Left lung (tissue), 10 donors: Measurements from ENCODE around the gene ACSBG1. TPM values are rescaled to one million over a fixed set of nuclear protein-coding genes. Genes with fewer than 3 reads are reported as not detected.
A peak's percentile ranks its signal among the peaks of the same experiment; 100 is the strongest.

Experiments used
- ATAC-seq: fragments of 200-7000 bp; cut with Tn5 transposase; one replicate; pipeline ENCODE4 v1.9.1; 2020; ENCODE audit warnings: moderate library complexity
- DNase-seq, 4 donors: peaks; one replicate each; pipeline ENCODE4 v3.0.0-alpha.2; 2013 to 2020
- H3K27ac ChIP-seq, 2 donors: fragments of 200-600 bp; sonication (generic) in 1 of 2; one replicate each; pipeline versions ENCODE4 v1.5.0 to v1.8.0; 2020 to 2021
- H3K27me3 ChIP-seq, 2 donors: fragments of 200-600 bp; sonication (generic) in 1 of 2; one replicate each; pipeline versions ENCODE4 v1.5.0 to v1.8.0; 2020 to 2021
- H3K36me3 ChIP-seq, 2 donors: fragments of 200-600 bp; sonication (generic) in 1 of 2; one replicate each; pipeline versions ENCODE4 v1.5.0 to v1.8.0; 2020 to 2021
- H3K4me1 ChIP-seq, 2 donors: fragments of 200-600 bp; one replicate each; pipeline ENCODE4 v1.8.0; 2021
- H3K4me3 ChIP-seq, 2 donors: fragments of 200-600 bp; sonication (generic) in 1 of 2; one replicate each; pipeline versions ENCODE4 v1.5.0 to v1.8.0; 2020 to 2021; ENCODE audit warnings: mild to moderate bottlenecking in 1 of 2
- H3K9me3 ChIP-seq, 2 donors: fragments of 200-600 bp; sonication (generic) in 1 of 2; one replicate each; pipeline versions ENCODE4 v1.5.0 to v1.8.0; 2020 to 2021
- intact Hi-C, 2 donors: fragments of 100-400 bp; cut with DNase I; formaldehyde crosslinking; loops; one replicate each; pipeline versions ENCODE4 v1.11.2 to v1.14.2; 2022
- polyA plus RNA-seq, 6 donors: library from polyadenylated mRNA; unstranded; fragments of 120-200 nt; gene quantifications; one replicate each; pipeline ENCODE4 v1.2.1, GENCODE V29; 2013; ENCODE audit not compliant: insufficient read length in 6 of 6
- total RNA-seq, 2 donors: library from RNA; stranded (reverse); fragmentation: NEBNext Ultra II Directional; extraction: Animal tissue kit (Norgen Biotek cat#: 25700); gene quantifications; one replicate each; pipeline ENCODE4 v1.2.1, GENCODE V29; 2021
- TF ChIP-seq, protein P1 (sequence below), 2 donors: fragments of 200-600 bp; sonication (generic) in 1 of 2; IDR thresholded peaks; one replicate each; pipeline versions ENCODE4 v1.5.0 to v1.8.0; 2021; ENCODE audit warnings: antibody characterized with exemption in 2 of 2
- donor health status: DM: no; HTN: yes; CAD: no.
- donor health status: DM: no; HTN: no; CAD: no.

ACSBG1 gene
- total and polyA plus RNA-seq, 8 donors = 0.42 to 1.9 (median 0.79) TPM; not detected in 1

DNA sequence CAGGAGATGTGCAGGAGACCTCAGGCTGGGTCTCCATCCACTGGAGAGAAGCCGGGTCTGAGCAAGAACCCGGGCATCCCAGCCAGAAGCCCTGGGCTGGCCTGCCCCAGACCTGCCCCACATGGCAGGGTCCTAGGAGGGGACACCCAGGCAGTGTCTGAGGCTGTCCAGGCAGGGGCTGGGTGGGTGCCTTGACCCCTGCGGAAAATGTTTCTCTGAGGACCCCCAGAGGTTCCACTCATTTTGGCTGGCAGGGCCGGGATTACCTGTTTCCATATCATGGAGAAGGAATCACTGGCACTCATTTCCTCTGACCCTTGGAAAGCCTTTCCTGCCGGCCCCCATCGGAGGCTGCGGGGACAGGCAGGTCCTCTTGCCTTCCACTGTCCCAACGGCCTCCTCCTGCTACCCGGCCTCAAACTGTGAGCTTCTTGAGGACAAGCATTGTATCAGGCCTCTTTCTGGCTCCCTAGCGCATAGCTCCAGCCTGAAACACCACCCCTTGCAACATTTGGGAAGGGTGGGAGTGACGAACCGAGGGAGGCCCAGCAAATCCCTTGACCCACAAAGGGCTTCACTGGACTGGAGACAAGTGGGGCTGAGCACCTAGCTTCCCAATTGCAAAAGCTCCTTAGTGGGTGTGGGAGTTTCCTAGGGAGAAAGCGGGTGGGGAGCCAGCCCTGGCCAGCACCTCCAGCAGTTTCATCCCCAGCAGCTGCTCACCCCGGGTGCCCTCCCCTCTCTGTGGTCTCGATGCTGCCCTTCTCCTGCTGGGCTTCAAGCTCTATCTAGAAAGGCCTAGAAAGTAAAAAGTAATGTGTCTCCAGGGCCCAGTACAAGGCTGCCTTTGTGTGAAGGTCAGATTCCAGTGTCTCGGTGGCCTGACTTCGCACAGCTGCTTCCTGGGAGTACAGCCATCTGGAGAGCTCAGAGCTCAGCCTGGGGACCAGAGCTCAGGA lies 29.7 kb downstream of the ACSBG1 start:
- no peaks in the 10 kb centered on the region for H3K27me3 ChIP-seq
- TF ChIP-seq, protein P1, sequence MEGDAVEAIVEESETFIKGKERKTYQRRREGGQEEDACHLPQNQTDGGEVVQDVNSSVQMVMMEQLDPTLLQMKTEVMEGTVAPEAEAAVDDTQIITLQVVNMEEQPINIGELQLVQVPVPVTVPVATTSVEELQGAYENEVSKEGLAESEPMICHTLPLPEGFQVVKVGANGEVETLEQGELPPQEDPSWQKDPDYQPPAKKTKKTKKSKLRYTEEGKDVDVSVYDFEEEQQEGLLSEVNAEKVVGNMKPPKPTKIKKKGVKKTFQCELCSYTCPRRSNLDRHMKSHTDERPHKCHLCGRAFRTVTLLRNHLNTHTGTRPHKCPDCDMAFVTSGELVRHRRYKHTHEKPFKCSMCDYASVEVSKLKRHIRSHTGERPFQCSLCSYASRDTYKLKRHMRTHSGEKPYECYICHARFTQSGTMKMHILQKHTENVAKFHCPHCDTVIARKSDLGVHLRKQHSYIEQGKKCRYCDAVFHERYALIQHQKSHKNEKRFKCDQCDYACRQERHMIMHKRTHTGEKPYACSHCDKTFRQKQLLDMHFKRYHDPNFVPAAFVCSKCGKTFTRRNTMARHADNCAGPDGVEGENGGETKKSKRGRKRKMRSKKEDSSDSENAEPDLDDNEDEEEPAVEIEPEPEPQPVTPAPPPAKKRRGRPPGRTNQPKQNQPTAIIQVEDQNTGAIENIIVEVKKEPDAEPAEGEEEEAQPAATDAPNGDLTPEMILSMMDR (IDR thresholded peaks at IDR 0.05) = no peak
- no peaks in the 10 kb centered on the region for H3K9me3 ChIP-seq
- H3K36me3 ChIP-seq = no peaks in the 10 kb centered on the region
- DNase-seq (peak in 1 of 4 donors; percentile 34), ATAC-seq (peak; percentile 11)
- H3K4me3 ChIP-seq = no peak overlapping the region
- H3K27ac ChIP-seq = no peak overlapping the region
- no peaks in the 10 kb centered on the region for H3K4me1 ChIP-seq
- intact Hi-C loops = no loop called here

DNA sequence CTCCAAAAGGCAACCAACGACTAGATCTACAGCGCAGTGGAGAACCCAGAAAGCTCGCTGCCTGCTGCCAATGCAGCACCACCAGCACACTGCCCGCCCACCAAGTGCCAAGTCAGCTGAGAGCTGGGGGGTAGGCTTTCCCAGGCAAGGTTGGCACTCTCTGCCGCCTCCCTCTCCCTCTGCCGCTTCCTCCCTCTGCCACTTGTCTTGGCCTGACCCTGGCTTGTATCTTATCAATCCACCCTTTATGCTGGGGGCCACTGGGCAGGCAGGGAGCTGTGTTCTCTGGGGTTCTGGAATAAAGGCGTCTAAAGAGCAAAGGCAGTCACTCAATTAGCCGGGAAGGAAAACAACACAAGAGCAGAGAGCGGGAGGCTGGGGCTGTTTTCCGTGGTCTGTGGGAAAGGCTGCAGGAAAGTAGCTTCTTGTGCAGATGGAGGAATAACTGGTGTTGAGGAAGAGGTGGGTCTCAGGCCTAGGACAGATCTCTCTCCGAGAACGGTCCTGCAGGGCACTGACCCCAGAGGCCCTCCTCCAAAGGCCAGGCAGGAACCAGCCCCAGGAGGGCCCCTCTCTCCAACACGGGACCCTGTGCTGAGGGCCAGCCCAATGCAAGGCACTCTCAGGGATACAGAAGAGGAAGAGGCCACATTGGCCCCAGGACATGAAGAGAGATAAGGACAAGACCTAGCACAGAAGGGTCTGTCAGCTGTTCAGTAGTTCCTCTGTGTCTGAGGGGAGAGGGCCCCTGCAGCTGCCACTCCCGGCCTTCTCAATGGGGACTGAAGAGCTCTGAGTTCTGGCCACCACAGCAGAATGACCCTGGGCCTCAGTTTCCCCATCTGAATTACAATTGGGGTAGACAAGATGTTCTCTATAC lies 30.8 kb downstream of the ACSBG1 start:
- Histone ChIP-seq H3K4me3 (no peak overlapping the region), H3K27ac (no peak overlapping the region), H3K36me3 (no peaks in the 10 kb centered on the region), H3K4me1 (no peaks in the 10 kb centered on the region), H3K9me3 (no peaks in the 10 kb centered on the region), H3K27me3 (no peaks in the 10 kb centered on the region)
- ATAC-seq (no peak), DNase-seq (no peak)
- intact Hi-C loops = no loop called here
- TF ChIP-seq, protein P1 (IDR thresholded peaks at IDR 0.05) = no peak

DNA sequence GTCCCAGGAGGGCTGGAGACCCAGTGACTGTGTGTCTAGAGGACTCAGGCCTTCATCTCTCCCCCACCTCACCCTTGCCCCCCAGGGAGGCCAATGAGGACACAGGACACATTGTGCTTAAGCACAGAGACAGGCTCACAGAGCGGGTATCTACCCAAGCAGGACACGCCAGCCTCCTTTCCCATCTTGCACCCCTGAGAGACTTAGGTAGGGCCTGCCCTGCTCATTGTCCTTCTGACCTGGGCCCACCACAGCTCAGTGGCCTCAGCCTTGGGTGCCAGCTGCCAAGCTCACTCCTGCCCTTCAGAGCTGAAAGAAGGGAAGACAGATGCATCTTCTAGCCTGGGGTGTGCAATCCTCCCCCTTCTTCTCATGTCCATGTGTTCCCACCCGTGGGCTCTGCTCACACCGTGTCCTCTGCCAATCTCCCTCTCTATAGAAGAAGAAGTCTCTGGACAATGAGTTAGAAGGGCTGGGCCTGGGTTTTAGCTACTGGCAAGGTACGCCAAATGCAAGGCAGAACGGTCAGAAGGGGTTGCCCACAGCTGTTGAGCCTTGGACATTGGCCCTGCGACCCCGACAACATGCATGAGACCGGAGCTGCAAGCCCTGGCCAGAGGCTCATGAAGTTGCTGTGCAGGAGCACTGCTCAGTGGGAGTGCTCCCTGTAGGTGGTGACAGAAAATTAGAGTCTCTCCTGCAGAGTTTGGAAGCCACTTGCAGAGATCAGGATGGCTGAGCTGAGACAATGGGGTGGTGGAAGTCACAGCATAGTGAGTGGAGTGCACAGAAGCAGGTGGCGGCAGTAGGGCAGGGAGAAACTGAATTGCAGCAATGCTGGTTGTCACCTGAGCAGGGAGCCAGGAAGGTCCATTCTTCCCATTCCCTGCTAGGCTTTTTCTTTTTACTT lies 32.8 kb downstream of the ACSBG1 start:
- Histone ChIP-seq H3K9me3 (no peaks in the 10 kb centered on the region), H3K27ac (no peak overlapping the region), H3K27me3 (no peaks in the 10 kb centered on the region), H3K4me3 (no peak overlapping the region), H3K4me1 (no peaks in the 10 kb centered on the region), H3K36me3 (no peaks in the 10 kb centered on the region)
- TF ChIP-seq, protein P1 (IDR thresholded peaks at IDR 0.05) = no peak
- ATAC-seq (no peak), DNase-seq (no peak)
- intact Hi-C loops = no loop called here

DNA sequence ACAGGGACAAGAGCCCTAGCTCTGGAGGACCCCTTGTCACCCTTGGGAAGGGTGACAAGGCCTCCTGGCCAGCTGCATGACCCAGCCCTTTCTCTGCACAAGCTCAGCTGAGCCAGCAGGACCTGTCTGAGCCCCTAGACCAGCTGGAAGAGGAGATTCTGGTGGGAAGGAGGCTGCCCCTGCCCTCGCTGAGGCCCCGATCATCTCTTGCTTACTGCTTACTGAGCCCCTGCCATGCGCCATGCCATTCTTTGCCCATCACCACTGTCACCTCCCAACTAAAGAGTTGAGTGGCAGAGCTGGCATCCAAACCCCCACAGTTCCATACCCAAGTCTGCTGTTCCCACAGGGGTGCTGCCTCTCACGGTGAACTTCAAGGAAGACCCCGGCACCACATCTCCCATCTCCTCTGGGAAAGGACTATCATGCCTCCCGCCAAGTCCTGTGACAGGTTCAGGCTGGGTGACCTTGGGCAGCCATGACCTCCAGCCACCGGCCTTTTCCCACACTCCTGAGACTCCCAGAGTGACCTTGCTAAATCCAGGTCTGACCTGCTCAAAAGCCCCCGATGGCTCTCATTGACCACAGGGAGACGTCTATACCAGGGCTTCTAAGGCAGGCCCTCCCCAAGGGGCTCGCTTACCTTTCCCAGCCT lies 34.0 kb downstream of the ACSBG1 start:
- Histone ChIP-seq H3K4me1 (no peaks in the 10 kb centered on the region), H3K9me3 (no peaks in the 10 kb centered on the region), H3K4me3 (no peak overlapping the region), H3K27ac (no peak overlapping the region), H3K27me3 (no peaks in the 10 kb centered on the region), H3K36me3 (no peaks in the 10 kb centered on the region)
- TF ChIP-seq, protein P1 (IDR thresholded peaks at IDR 0.05) = no peak
- intact Hi-C loops = no loop called here
- ATAC-seq = no peak
- no peak for DNase-seq
